GM21529 (cell line): ENCODE data around the gene LYZL1.
"Not testable (repeated sequence)": the region's sequence is repeated elsewhere in the genome, so short reads cannot be mapped to it uniquely, and the experiment has no call there.

Experiments used
- ATAC-seq: cut with Tn5 transposase; IDR thresholded peaks from one replicate; pipeline ENCODE4 v1.9.1; 2021; ENCODE audit not compliant: unreplicated experiment

LYZL1 gene

GRCh38 chr10:29327746-29328102 lies 38.9 kb downstream of the LYZL1 start:
- no peak for ATAC-seq

- no peak for ATAC-seq
Observed at GRCh38 chr10:29328983-29329382, 40.1 kb downstream of the LYZL1 start.

- ATAC-seq: no peak
Observed at GRCh38 chr10:29329420-29329819, 40.5 kb downstream of the LYZL1 start.

- ATAC-seq: no peak
Observed at GRCh38 chr10:29332061-29332760, 43.3 kb downstream of the LYZL1 start.

GRCh38 chr10:29332761-29333148 lies 43.9 kb downstream of the LYZL1 start:
- ATAC-seq: no peak

GRCh38 chr10:29337526-29337925 lies 48.7 kb downstream of the LYZL1 start:
- not testable (repeated sequence) for ATAC-seq

- no peak for ATAC-seq
Observed at GRCh38 chr10:29343607-29344038, 54.8 kb downstream of the LYZL1 start.

GRCh38 chr10:29344073-29344820 lies 55.4 kb downstream of the LYZL1 start:
- no peak for ATAC-seq

GRCh38 chr10:29345144-29345909 lies 56.5 kb downstream of the LYZL1 start:
- no peak for ATAC-seq

- no peak for ATAC-seq
Observed at GRCh38 chr10:29345910-29346209, 57.0 kb downstream of the LYZL1 start.

GRCh38 chr10:29346296-29347001 lies 57.6 kb downstream of the LYZL1 start:
- no peak for ATAC-seq

- no peak for ATAC-seq
Observed at GRCh38 chr10:29348836-29349235, 60.0 kb downstream of the LYZL1 start.

GRCh38 chr10:29353305-29353704 lies 64.4 kb downstream of the LYZL1 start:
- ATAC-seq: no peak

GRCh38 chr10:29353887-29354561 lies 65.2 kb downstream of the LYZL1 start:
- ATAC-seq: no peak

- ATAC-seq: no peak
Observed at GRCh38 chr10:29355411-29355991, 66.6 kb downstream of the LYZL1 start.

GRCh38 chr10:29356931-29357330 lies 68.1 kb downstream of the LYZL1 start:
- no peak for ATAC-seq

- ATAC-seq: no peak
Observed at GRCh38 chr10:29358010-29358616, 69.2 kb downstream of the LYZL1 start.

GRCh38 chr10:29360215-29360853 lies 71.5 kb downstream of the LYZL1 start:
- ATAC-seq: not testable (repeated sequence)
